Liver (tissue), 9 donors: Measurements from ENCODE around the gene SEC62. TPM values are rescaled to one million over a fixed set of nuclear protein-coding genes. Genes with fewer than 3 reads are reported as not detected.

Source experiments
- DNase-seq: peaks from one replicate; pipeline ENCODE4 v3.0.0-alpha.2; 2017; ENCODE audit warnings: low spot score
- H3K27ac ChIP-seq, 2 donors: one replicate each; pipeline ENCODE4 v1.7.0; 2013; ENCODE audit warnings: inconsistent platforms in 2 of 2, low read length in 2 of 2, control low read depth in 1 of 2, low read depth in 1 of 2, mild to moderate bottlenecking in 1 of 2
- H3K27me3 ChIP-seq, 4 donors: one replicate each; pipeline versions ENCODE4 v1.6.1 to v1.7.0; 2013; ENCODE audit warnings: low read length in 3 of 4, inconsistent platforms in 1 of 4, mild to moderate bottlenecking in 1 of 4, moderate library complexity in 1 of 4; ENCODE audit not compliant: control insufficient read depth in 4 of 4, insufficient read depth in 4 of 4
- H3K36me3 ChIP-seq, 4 donors: one replicate each; pipeline versions ENCODE4 v1.6.1 to v1.7.0; 2013; ENCODE audit warnings: low read length in 3 of 4, mild to moderate bottlenecking in 3 of 4, low read depth in 1 of 4, moderate library complexity in 1 of 4; ENCODE audit not compliant: control insufficient read depth in 4 of 4, insufficient read depth in 3 of 4
- H3K4me1 ChIP-seq, 4 donors: one replicate each; pipeline versions ENCODE4 v1.6.1 to v1.7.0; 2013; ENCODE audit warnings: low read length in 3 of 4, mild to moderate bottlenecking in 3 of 4, moderate library complexity in 1 of 4; ENCODE audit not compliant: control insufficient read depth in 4 of 4, insufficient read depth in 4 of 4
- H3K4me3 ChIP-seq, 3 donors: one replicate each; pipeline versions ENCODE4 v1.6.1 to v1.7.0; 2013; ENCODE audit warnings: low read length in 3 of 3, control low read depth in 1 of 3, low read depth in 1 of 3, mild to moderate bottlenecking in 1 of 3
- H3K9ac ChIP-seq, 2 donors: one replicate each; pipeline ENCODE4 v1.7.0; 2013; ENCODE audit warnings: low read length in 2 of 2, mild to moderate bottlenecking in 2 of 2, moderate library complexity in 2 of 2, control low read depth in 1 of 2, low read depth in 1 of 2
- H3K9me3 ChIP-seq, 4 donors: one replicate each; pipeline versions ENCODE4 v1.6.1 to v1.7.0; 2013; ENCODE audit warnings: low read length in 3 of 4; ENCODE audit not compliant: control insufficient read depth in 4 of 4
- ATF3 ChIP-seq: IDR thresholded peaks from 2 replicates; pipeline ENCODE4 v1.6.1; 2016; ENCODE audit warnings: antibody characterized with exemption
- EGR1 ChIP-seq, 2 donors: IDR thresholded peaks; 2 replicates each; pipeline ENCODE4 v1.6.1; 2016 to 2018; ENCODE audit warnings: antibody characterized with exemption in 2 of 2, low read depth in 2 of 2
- FOXA1 ChIP-seq: IDR thresholded peaks from 2 replicates; pipeline ENCODE4 v1.6.1; 2016; ENCODE audit warnings: antibody characterized with exemption
- FOXA2 ChIP-seq: IDR thresholded peaks from 2 replicates; pipeline ENCODE4 v1.6.1; 2016; ENCODE audit warnings: antibody characterized with exemption
- GABPA ChIP-seq, 2 donors: IDR thresholded peaks in 1 of 2; conservative IDR thresholded peaks in 1 of 2; 2 replicates each; pipeline ENCODE4 v1.6.1; 2016; ENCODE audit warnings: antibody characterized with exemption in 2 of 2, mild to moderate bottlenecking in 1 of 2, moderate library complexity in 1 of 2
- HNF4A ChIP-seq, 2 donors: conservative IDR thresholded peaks; 2 replicates each; pipeline ENCODE4 v1.6.1; 2016; ENCODE audit warnings: antibody characterized with exemption in 2 of 2, mild to moderate bottlenecking in 2 of 2
- HNF4G ChIP-seq: IDR thresholded peaks from 2 replicates; pipeline ENCODE4 v1.6.1; 2016; ENCODE audit warnings: antibody characterized with exemption
- MAX ChIP-seq: IDR thresholded peaks from 2 replicates; pipeline ENCODE4 v1.6.1; 2016; ENCODE audit warnings: antibody characterized with exemption
- NR2F2 ChIP-seq: IDR thresholded peaks from 2 replicates; pipeline ENCODE4 v1.6.1; 2016; ENCODE audit warnings: antibody characterized with exemption
- RAD21 ChIP-seq, 2 donors: IDR thresholded peaks; 2 replicates each; pipeline ENCODE4 v1.6.1; 2016; ENCODE audit warnings: antibody characterized with exemption in 2 of 2, mild to moderate bottlenecking in 2 of 2
- REST ChIP-seq: IDR thresholded peaks from 2 replicates; pipeline ENCODE4 v1.6.1; 2016; ENCODE audit warnings: antibody characterized with exemption, mild to moderate bottlenecking
- TAF1 ChIP-seq: conservative IDR thresholded peaks from 2 replicates; pipeline ENCODE4 v1.6.1; 2016; ENCODE audit warnings: antibody characterized with exemption, mild to moderate bottlenecking
- WGBS: extraction: QIAGEN DNeasy Blood & Tissue Kit; methylation state at CpG from one replicate; pipeline ENCODE4 v1.1.7; 2013; 5-methylcytosine and 5-hydroxymethylcytosine counted together
- polyA plus RNA-seq, 2 donors: library from polyadenylated mRNA; stranded (reverse) in 1 of 2; unstranded in 1 of 2; fragments of 200-250 nt in 1 of 2; fragments of >200 nt in 1 of 2; fragmentation: Nextera tagmentation in 1 of 2; extraction: Ambion mirVana in 1 of 2; gene quantifications; one replicate each; pipeline versions ENCODE4 v1.2.1 to v1.2.3, GENCODE V29; 2013 to 2015
- total RNA-seq, 2 donors: library from RNA; depleted of rRNA; stranded (reverse); fragments of >200 nt; gene quantifications; one replicate each; pipeline ENCODE4 v1.2.3, GENCODE V29; 2014
- TF ChIP-seq, protein P1 (sequence below): IDR thresholded peaks from 2 replicates; pipeline ENCODE4 v1.6.1; 2016; ENCODE audit warnings: antibody characterized with exemption
- TF ChIP-seq, protein P2 (sequence below): fragments of 150-350 bp; IDR thresholded peaks from 2 replicates; pipeline ENCODE4 v1.5.1; 2017; ENCODE audit warnings: improper control_type of control experiment, low read depth, low read length; ENCODE audit not compliant: missing input control
- donor health status: healthy.
- donor health status: healthy.
- donor health status: healthy.
- donor health status: healthy.
- donor health status: healthy.

The SEC62 gene
- total and polyA plus RNA-seq, 4 donors: 40.1 to 200 (median 63.3) TPM

DNA sequence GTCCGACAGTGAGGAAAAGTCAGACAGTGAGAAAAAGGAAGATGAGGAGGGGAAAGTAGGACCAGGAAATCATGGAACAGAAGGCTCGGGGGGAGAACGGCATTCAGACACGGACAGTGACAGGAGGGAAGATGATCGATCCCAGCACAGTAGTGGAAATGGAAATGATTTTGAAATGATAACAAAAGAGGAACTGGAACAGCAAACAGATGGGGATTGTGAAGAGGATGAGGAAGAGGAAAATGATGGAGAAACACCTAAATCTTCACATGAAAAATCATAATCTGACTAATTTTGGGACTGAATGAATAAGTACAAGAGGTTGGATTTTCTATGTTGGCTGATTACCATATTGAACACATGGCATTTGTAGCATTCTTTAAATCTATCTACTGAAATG is 26.2 kb downstream of the SEC62 start (continued):
- TF ChIP-seq, protein P1, sequence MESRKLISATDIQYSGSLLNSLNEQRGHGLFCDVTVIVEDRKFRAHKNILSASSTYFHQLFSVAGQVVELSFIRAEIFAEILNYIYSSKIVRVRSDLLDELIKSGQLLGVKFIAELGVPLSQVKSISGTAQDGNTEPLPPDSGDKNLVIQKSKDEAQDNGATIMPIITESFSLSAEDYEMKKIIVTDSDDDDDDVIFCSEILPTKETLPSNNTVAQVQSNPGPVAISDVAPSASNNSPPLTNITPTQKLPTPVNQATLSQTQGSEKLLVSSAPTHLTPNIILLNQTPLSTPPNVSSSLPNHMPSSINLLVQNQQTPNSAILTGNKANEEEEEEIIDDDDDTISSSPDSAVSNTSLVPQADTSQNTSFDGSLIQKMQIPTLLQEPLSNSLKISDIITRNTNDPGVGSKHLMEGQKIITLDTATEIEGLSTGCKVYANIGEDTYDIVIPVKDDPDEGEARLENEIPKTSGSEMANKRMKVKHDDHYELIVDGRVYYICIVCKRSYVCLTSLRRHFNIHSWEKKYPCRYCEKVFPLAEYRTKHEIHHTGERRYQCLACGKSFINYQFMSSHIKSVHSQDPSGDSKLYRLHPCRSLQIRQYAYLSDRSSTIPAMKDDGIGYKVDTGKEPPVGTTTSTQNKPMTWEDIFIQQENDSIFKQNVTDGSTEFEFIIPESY: no peak
- TF ChIP-seq FOXA2 (no peak), MAX (no peak), EGR1 (IDR thresholded peaks at IDR 0.05; ENCODE audit: low read depth in 2 of 2) (no peak), HNF4A (conservative IDR thresholded peaks at IDR 0.05) (no peak)

- Histone ChIP-seq H3K4me1 (no peaks in the 10 kb centered on the region), H3K36me3 (peaks cover 3 to 49% (median 35%) of the 10 kb centered on the region in 4 donors), H3K27ac (no peak overlapping the region), H3K9ac (no peak overlapping the region), H3K4me3 (no peak overlapping the region), H3K9me3 (no peaks in the 10 kb centered on the region), H3K27me3 (no peaks in the 10 kb centered on the region)
- TF ChIP-seq ATF3 (no peak), RAD21 (IDR thresholded peaks at IDR 0.05) (no peak), NR2F2 (no peak)
- DNase-seq: no peak
- WGBS: 94% methylated on average over 3 of the region's 3 CpGs
Measured at GRCh38 chr3:169993761-169994160, 27.2 kb downstream of the SEC62 start.

- Histone ChIP-seq H3K36me3 (peaks cover 3 to 38% (median 24%) of the 10 kb centered on the region in 4 donors), H3K9me3 (no peaks in the 10 kb centered on the region), H3K4me1 (no peaks in the 10 kb centered on the region), H3K9ac (no peak overlapping the region), H3K27me3 (no peaks in the 10 kb centered on the region), H3K4me3 (no peak overlapping the region), H3K27ac (no peak overlapping the region)
- TF ChIP-seq REST: no peak
- no peak for TF ChIP-seq TAF1
- TF ChIP-seq NR2F2: no peak
- TF ChIP-seq FOXA2: no peak
- TF ChIP-seq, protein P1: no peak
- TF ChIP-seq GABPA (IDR thresholded peaks at IDR 0.05 in 1 of 2, conservative IDR thresholded peaks at IDR 0.05 in 1 of 2): no peak
- no peak for TF ChIP-seq HNF4A (conservative IDR thresholded peaks at IDR 0.05)
- TF ChIP-seq RAD21 (IDR thresholded peaks at IDR 0.05): no peak
- TF ChIP-seq, protein P2, sequence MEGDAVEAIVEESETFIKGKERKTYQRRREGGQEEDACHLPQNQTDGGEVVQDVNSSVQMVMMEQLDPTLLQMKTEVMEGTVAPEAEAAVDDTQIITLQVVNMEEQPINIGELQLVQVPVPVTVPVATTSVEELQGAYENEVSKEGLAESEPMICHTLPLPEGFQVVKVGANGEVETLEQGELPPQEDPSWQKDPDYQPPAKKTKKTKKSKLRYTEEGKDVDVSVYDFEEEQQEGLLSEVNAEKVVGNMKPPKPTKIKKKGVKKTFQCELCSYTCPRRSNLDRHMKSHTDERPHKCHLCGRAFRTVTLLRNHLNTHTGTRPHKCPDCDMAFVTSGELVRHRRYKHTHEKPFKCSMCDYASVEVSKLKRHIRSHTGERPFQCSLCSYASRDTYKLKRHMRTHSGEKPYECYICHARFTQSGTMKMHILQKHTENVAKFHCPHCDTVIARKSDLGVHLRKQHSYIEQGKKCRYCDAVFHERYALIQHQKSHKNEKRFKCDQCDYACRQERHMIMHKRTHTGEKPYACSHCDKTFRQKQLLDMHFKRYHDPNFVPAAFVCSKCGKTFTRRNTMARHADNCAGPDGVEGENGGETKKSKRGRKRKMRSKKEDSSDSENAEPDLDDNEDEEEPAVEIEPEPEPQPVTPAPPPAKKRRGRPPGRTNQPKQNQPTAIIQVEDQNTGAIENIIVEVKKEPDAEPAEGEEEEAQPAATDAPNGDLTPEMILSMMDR: no peak
- no peak for TF ChIP-seq HNF4G
- TF ChIP-seq EGR1 (IDR thresholded peaks at IDR 0.05; ENCODE audit: low read depth in 2 of 2): no peak
- TF ChIP-seq FOXA1: no peak
- 95% methylated on average over 2 of the region's 2 CpGs for WGBS
- DNase-seq: no peak
Measured at GRCh38 chr3:169996063-169996462, 29.5 kb downstream of the SEC62 start.
